Keratinocyte (primary cell): ENCODE results near the gene RTN4RL2. TPM values are rescaled to one million over a fixed set of nuclear protein-coding genes. Genes with fewer than 3 reads are reported as not detected.
A peak's percentile ranks its signal among the peaks of the same experiment; 100 is the strongest.

ENCODE experiments used
- DNase-seq: peaks from one replicate; pipeline ENCODE4 v3.0.0-alpha.2; 2011; ENCODE audit warnings: low read depth, missing footprints, low spot score
- FAIRE-seq: peaks from 2 replicates; lab custom pipeline; 2011; peaks lifted over from hg19 to GRCh38; lab: Jason Lieb, UNC
- H2AFZ ChIP-seq: 2 replicates; pipeline ENCODE4 v1.6.0; 2012; ENCODE audit warnings: low read length, control low read depth, inconsistent platforms; ENCODE audit not compliant: control insufficient read depth
- H3K27ac ChIP-seq: 2 replicates; pipeline ENCODE4 v1.5.1; 2011; ENCODE audit warnings: low read length; ENCODE audit not compliant: control insufficient read depth, insufficient read depth
- H3K27me3 ChIP-seq: 3 replicates; pipeline ENCODE4 v1.6.0; 2011; ENCODE audit warnings: low read length; ENCODE audit not compliant: control insufficient read depth, insufficient read depth; ENCODE audit errors: extremely low read depth
- H3K36me3 ChIP-seq, 2 experiments: 2 replicates in 1 of 2; 3 replicates in 1 of 2; pipeline ENCODE4 v1.5.1; 2011; ENCODE audit warnings: low read length in 2 of 2, mild to moderate bottlenecking in 1 of 2; ENCODE audit not compliant: control insufficient read depth in 2 of 2, insufficient read depth in 2 of 2; ENCODE audit errors: extremely low read depth in 1 of 2
- H3K4me1 ChIP-seq: 3 replicates; pipeline ENCODE4 v1.5.1; 2011; ENCODE audit warnings: low read length; ENCODE audit not compliant: control insufficient read depth, insufficient read depth; ENCODE audit errors: extremely low read depth
- H3K4me2 ChIP-seq: 3 replicates; pipeline ENCODE4 v1.6.0; 2011; ENCODE audit warnings: low read depth, low read length; ENCODE audit not compliant: control insufficient read depth, insufficient read depth; ENCODE audit errors: extremely low read depth
- H3K4me3 ChIP-seq, 3 experiments: fragments of 200-600 bp in 1 of 3; sonication (generic) in 1 of 3; 2 replicates in 2 of 3; 3 replicates in 1 of 3; pipeline ENCODE4 v1.5.1; 2011 to 2016; ENCODE audit warnings: low read length in 3 of 3, mild to moderate bottlenecking in 3 of 3, control low read depth in 2 of 3, inconsistent platforms in 1 of 3, low read depth in 1 of 3, mixed read lengths in 1 of 3, mixed run types in 1 of 3, moderate library complexity in 1 of 3; ENCODE audit not compliant: control insufficient read depth in 2 of 3, insufficient read depth in 2 of 3; ENCODE audit errors: extremely low read depth in 1 of 3
- H3K79me2 ChIP-seq: 2 replicates; pipeline ENCODE4 v1.6.0; 2012; ENCODE audit warnings: low read length; ENCODE audit not compliant: control insufficient read depth, insufficient read depth
- H3K9ac ChIP-seq: 3 replicates; pipeline ENCODE4 v1.6.0; 2011; ENCODE audit warnings: low read length; ENCODE audit not compliant: control insufficient read depth, insufficient read depth; ENCODE audit errors: extremely low read depth
- H3K9me1 ChIP-seq: 3 replicates; pipeline ENCODE4 v1.6.0; 2011; ENCODE audit warnings: low read length; ENCODE audit not compliant: control insufficient read depth, insufficient read depth; ENCODE audit errors: extremely low read depth
- H3K9me3 ChIP-seq: 2 replicates; pipeline ENCODE4 v1.5.1; 2012; ENCODE audit warnings: low read depth, low read length; ENCODE audit not compliant: control insufficient read depth
- H4K20me1 ChIP-seq: 3 replicates; pipeline ENCODE4 v1.6.0; 2011; ENCODE audit warnings: low read length; ENCODE audit not compliant: control insufficient read depth, insufficient read depth; ENCODE audit errors: extremely low read depth
- EZH2 ChIP-seq: IDR thresholded peaks from one replicate; pipeline ENCODE4 v1.6.1; 2012; ENCODE audit warnings: inconsistent platforms, mild to moderate bottlenecking, low read length, moderate library complexity
- dilution Hi-C: fragments of 300-500 bp; cut with MboI; formaldehyde crosslinking; loops from one replicate; pipeline ENCODE4 v1.7.0; 2020; ENCODE audit warnings: low sequenced_read_pairs; ENCODE audit not compliant: extremely low pct_ligation_motif_present
- polyA plus RNA-seq, 5 experiments: library from polyadenylated mRNA; depleted of rRNA in 3 of 5; stranded (reverse) in 3 of 5; stranded (forward) in 1 of 5; unstranded in 1 of 5; fragments of >200 nt; gene quantifications; 1 replicate in 1 of 5; 2 replicates in 3 of 5; 3 replicates in 1 of 5; pipeline versions ENCODE4 v1.2.1 to v1.2.3, GENCODE V29; 2011 to 2012; ENCODE audit warnings: missing spikeins in 2 of 5, low read depth in 1 of 5, low replicate concordance in 1 of 5
- TF ChIP-seq, protein P1 (sequence below), 3 experiments: IDR thresholded peaks in 1 of 3; conservative IDR thresholded peaks in 1 of 3; optimal IDR thresholded peaks in 1 of 3; 2 replicates in 2 of 3; 3 replicates in 1 of 3; pipeline versions ENCODE3 to v1.5.1; 2011; ENCODE audit warnings: low read length in 3 of 3, mild to moderate bottlenecking in 3 of 3, moderate library complexity in 2 of 3, control low read depth in 1 of 3, inconsistent platforms in 1 of 3; ENCODE audit not compliant: insufficient read depth in 2 of 3; ENCODE audit errors: extremely low read depth in 1 of 3

The RTN4RL2 gene
- polyA plus RNA-seq, 1 donor (not counting 4 experiments of a cell fraction or from before 2014, with no cell fraction given), result 0.03 TPM

- dilution Hi-C loops, result no loop called here
- H3K4me1 ChIP-seq, result peaks cover 42% of the 10 kb centered on the region
- H3K79me2 ChIP-seq, result peaks cover 39% of the 10 kb centered on the region
- H3K4me2 ChIP-seq, result peak overlapping the region; percentile 75
- TF ChIP-seq, protein P1, sequence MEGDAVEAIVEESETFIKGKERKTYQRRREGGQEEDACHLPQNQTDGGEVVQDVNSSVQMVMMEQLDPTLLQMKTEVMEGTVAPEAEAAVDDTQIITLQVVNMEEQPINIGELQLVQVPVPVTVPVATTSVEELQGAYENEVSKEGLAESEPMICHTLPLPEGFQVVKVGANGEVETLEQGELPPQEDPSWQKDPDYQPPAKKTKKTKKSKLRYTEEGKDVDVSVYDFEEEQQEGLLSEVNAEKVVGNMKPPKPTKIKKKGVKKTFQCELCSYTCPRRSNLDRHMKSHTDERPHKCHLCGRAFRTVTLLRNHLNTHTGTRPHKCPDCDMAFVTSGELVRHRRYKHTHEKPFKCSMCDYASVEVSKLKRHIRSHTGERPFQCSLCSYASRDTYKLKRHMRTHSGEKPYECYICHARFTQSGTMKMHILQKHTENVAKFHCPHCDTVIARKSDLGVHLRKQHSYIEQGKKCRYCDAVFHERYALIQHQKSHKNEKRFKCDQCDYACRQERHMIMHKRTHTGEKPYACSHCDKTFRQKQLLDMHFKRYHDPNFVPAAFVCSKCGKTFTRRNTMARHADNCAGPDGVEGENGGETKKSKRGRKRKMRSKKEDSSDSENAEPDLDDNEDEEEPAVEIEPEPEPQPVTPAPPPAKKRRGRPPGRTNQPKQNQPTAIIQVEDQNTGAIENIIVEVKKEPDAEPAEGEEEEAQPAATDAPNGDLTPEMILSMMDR (optimal IDR thresholded peaks at IDR 0.05 in 1 of 3, IDR thresholded peaks at IDR 0.05 in 1 of 3, conservative IDR thresholded peaks at IDR 0.05 in 1 of 3; ENCODE audit: extremely low read depth in 1 of 3, insufficient read depth in 2 of 3, low read length in 3 of 3), result no peak
- TF ChIP-seq EZH2, result no peak
- H3K27me3 ChIP-seq, result no peaks in the 10 kb centered on the region
- H3K4me3 ChIP-seq, result peak overlapping the region in 1 of 3 experiments; percentile 36
- DNase-seq (no peak), FAIRE-seq (peak; percentile 74)
- no peaks in the 10 kb centered on the region for H4K20me1 ChIP-seq
- peak overlapping the region; percentile 91 for H3K9ac ChIP-seq
- H3K9me3 ChIP-seq, result no peaks in the 10 kb centered on the region
- no peak overlapping the region for H2AFZ ChIP-seq
- peaks cover 3 to 23% of the 10 kb centered on the region in 2 experiments for H3K36me3 ChIP-seq
- no peaks in the 10 kb centered on the region for H3K9me1 ChIP-seq
- H3K27ac ChIP-seq, result peak overlapping the region; percentile 98
Observed at GRCh38 chr11:57424137-57424791, 36.1 kb upstream of the RTN4RL2 start.

DNA sequence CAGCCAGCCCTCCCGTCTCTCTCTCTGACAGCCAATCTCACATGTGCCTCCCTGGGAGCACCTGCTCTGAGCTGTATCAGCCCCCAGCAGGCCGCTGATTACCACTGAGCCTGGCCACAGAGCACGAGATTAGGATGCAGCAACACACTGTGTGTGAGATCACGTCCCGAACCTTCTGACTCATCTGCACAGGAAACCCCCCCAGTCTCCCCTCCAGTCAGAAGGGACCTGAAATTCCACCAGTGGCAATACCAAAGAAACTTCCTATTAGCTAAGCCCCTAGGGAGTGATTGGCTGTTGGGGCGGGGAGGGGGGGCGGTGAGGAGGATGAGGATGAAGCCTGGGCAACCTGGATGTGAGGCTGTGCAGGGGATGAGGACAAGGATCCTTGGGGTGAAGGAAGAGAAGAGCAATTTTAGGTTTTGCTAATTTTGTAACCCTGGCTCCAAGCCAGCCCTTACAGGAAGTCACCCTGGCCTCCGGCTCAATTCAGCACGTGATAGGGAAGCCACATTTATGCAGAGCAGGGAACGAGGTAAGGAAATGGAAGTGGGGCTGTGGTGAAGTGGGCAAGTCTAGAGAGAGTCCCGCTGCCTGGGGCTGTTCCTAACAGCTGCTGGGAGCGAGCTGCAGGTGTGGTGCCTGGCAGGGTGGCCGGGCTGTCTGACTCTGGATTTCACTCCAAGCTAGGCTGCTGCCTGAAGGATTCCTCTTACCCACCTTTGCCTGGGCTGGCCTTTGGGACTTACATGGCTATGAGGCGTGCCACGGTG lies 35.4 kb upstream of the RTN4RL2 start:
- Histone ChIP-seq H3K4me2 (peak overlapping the region; percentile 75), H3K36me3 (peaks cover 1 to 22% of the 10 kb centered on the region in 2 experiments), H3K9me3 (no peaks in the 10 kb centered on the region), H3K27me3 (no peaks in the 10 kb centered on the region), H3K27ac (peak overlapping the region; percentile 98), H3K4me3 (peak overlapping the region; percentile 4 to 80 (median 64)), H2AFZ (no peak overlapping the region), H3K4me1 (peaks cover 42% of the 10 kb centered on the region), H3K79me2 (peaks cover 36% of the 10 kb centered on the region), H3K9ac (peak overlapping the region; percentile 91), H3K9me1 (no peaks in the 10 kb centered on the region), H4K20me1 (no peaks in the 10 kb centered on the region)
- dilution Hi-C loops, result no loop called here
- DNase-seq (peak; percentile 86), FAIRE-seq (peak; percentile 98)
- TF ChIP-seq, protein P1 (optimal IDR thresholded peaks at IDR 0.05 in 1 of 3, IDR thresholded peaks at IDR 0.05 in 1 of 3, conservative IDR thresholded peaks at IDR 0.05 in 1 of 3; ENCODE audit: extremely low read depth in 1 of 3, insufficient read depth in 2 of 3, low read length in 3 of 3), result no peak
- TF ChIP-seq EZH2, result no peak
